ENCODE results near the gene RNF4. TPM values are rescaled to one million over a fixed set of nuclear protein-coding genes. Genes with fewer than 3 reads are reported as not detected.

Gene RNF4
- total RNA-seq, 1 experiment from 2014 or later: 92.0 TPM

- Histone ChIP-seq H3T11ph (ENCODE audit: low read length) (no peak overlapping the region), H3K79me1 (ENCODE audit: insufficient read depth, low read depth, low read length, poor library complexity, severe bottlenecking) (no peaks in the 10 kb centered on the region), H2AFZ (ENCODE audit: low read length) (no peak overlapping the region), H3K27ac (ENCODE audit: insufficient read length, low read depth, low read length) (no peak overlapping the region), H2AK5ac (ENCODE audit: insufficient read length, low read length) (no peak overlapping the region), H2BK20ac (ENCODE audit: low read depth, low read length, poor library complexity, severe bottlenecking) (no peak overlapping the region), H3K4me2 (ENCODE audit: insufficient read depth, insufficient read length, low read length) (no peak overlapping the region), H4K8ac (replicated peaks; ENCODE audit: insufficient read length, low read depth, low read length) (no peak overlapping the region), H3K9ac (ENCODE audit: extremely low read depth, insufficient read length, low read length) (no peak overlapping the region), H2BK12ac (ENCODE audit: insufficient read length, low read depth, low read length) (no peak overlapping the region), H3K14ac (ENCODE audit: insufficient read depth, low read length) (no peak overlapping the region), H2BK15ac (ENCODE audit: low read depth, low read length) (no peak overlapping the region), H4K20me1 (ENCODE audit: control insufficient read depth, insufficient read depth, insufficient read length) (no peaks in the 10 kb centered on the region), H3K4me1 (ENCODE audit: insufficient read depth, low read length) (no peaks in the 10 kb centered on the region), H3K9me3 (ENCODE audit: control insufficient read depth, low read depth, low read length) (no peaks in the 10 kb centered on the region), H3K4ac (ENCODE audit: low read depth, low read length) (no peak overlapping the region), H3K18ac (ENCODE audit: insufficient read length, low read depth, low read length) (no peak overlapping the region), H4K5ac (ENCODE audit: insufficient read length, low read depth, low read length) (no peak overlapping the region), H2BK120ac (ENCODE audit: low read depth, low read length, poor library complexity, severe bottlenecking) (no peak overlapping the region), H3K56ac (ENCODE audit: insufficient read length, low read depth, low read length) (no peak overlapping the region), H2BK5ac (ENCODE audit: insufficient read length, low read length) (no peak overlapping the region), H4K91ac (ENCODE audit: insufficient read length, low read depth, low read length) (no peak overlapping the region), H3K27me3 (ENCODE audit: insufficient read depth, low read length) (no peaks in the 10 kb centered on the region), H3K79me2 (ENCODE audit: insufficient read depth, low read length) (no peaks in the 10 kb centered on the region), H3K23me2 (ENCODE audit: insufficient read length, low read depth, low read length, poor library complexity, severe bottlenecking) (no peaks in the 10 kb centered on the region), H3K23ac (ENCODE audit: insufficient read length, low read depth, low read length) (no peak overlapping the region)
- Mint-ChIP-seq H3K36me3 (ENCODE audit: insufficient read depth in 1 of 3, low read depth in 3 of 3) (no peaks in the 10 kb centered on the region), H3K4me3 (no peak overlapping the region), H3K4me1 (peaks cover 6 to 9% of the 10 kb centered on the region in 2 experiments), H3K9me3 (no peaks in the 10 kb centered on the region), H3K27ac (peak overlapping the region in 1 of 3 experiments; percentile 77; a peak in 1 of 7 replicates), H3K27me3 (ENCODE audit: low read depth) (0 out of 2 replicates have a peak, but pooled peaks cover 3% of the 10 kb centered on the region)
- no CpG with 5 or more reads among the region's 30 CpGs for WGBS (ENCODE audit: extremely low coverage, insufficient read length, low lambda C conversion rate)
- no peak for DNase-seq
- TF ChIP-seq CTCF (conservative IDR thresholded peaks at IDR 0.05): no peak
These were observed 32.0 kb upstream of the RNF4 start for GRCh38 chr4:2436761-2437474.
